ENCODE measurements around the gene KIAA0232. TPM values are rescaled to one million over a fixed set of nuclear protein-coding genes. Genes with fewer than 3 reads are reported as not detected.

Gene KIAA0232
- total and polyA plus RNA-seq, 2 of the 8 experiments (the other 6 are each of a cell fraction or from before 2014, with no cell fraction given): 5.6 to 23.3 TPM

DNA sequence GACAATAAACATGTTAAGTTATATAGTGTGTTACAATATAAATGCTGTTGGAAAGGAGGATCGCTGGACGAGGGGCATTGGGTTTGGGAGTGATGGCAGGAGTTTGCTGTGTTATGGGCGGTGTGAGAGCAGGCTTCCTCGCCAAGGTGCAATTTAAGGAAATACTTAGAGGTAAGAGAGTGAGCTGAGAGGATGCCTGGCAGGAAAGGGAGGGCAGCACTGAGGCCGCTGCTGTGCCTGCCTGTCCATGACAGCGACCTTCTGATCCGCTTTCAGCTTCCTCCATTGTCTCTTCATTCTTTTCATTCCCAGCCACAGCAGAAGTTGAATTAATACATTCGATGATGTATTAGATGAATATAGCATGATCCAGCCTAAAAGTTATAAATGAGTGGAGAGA lies 85.9 kb downstream of the KIAA0232 start (continued):
- no peak for TF ChIP-seq SP1 (IDR thresholded peaks at IDR 0.05; ENCODE audit: low read depth, low read length)

All from H1 (cell line).